Measurements from ENCODE around the gene ZFTA.
"Not testable (repeated sequence)": the region's sequence is repeated elsewhere in the genome, so short reads cannot be mapped to it uniquely, and the experiment has no call there.

Gene ZFTA

GRCh38 chr11:63768237-63769041 lies at the start of gene ZFTA:
Gene ZFTA (minus strand): TSS chr11:63768775. CDS start chr11:63768622, 153 bp downstream.
- FAIRE-seq (no peak), DNase-seq (ENCODE audit: insufficient read length, low spot score) (peak; percentile 80)

- DNase-seq (ENCODE audit: insufficient read length, low spot score) (no peak), FAIRE-seq (no peak)
Observed at GRCh38 chr11:63817758-63818498, 49.4 kb upstream of the ZFTA start.

DNA sequence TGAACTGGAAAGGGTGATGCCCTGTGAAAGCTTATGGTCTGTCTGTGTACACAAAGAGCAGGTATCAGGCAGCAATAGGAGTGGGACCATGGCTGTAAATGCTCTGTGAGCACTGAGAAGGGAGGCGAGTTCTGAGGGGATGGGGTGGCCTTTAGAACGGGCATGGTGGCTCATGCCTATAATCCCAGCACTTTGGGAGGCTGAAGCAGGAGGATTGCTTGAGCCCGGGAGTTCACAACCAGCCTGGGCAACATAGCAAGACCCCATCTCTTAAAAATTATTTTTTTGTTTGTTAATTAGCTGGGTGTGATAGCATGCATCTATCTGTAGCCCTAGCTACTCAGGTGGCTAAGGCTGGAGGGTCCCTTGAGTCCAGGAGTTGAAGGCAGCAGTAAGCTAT lies 48.2 kb upstream of the ZFTA start:
- no peak for DNase-seq (ENCODE audit: insufficient read length, low spot score)
- no peak for FAIRE-seq

GRCh38 chr11:63816166-63816565 lies 47.6 kb upstream of the ZFTA start:
- DNase-seq (ENCODE audit: insufficient read length, low spot score) (no peak), FAIRE-seq (no peak)

DNA sequence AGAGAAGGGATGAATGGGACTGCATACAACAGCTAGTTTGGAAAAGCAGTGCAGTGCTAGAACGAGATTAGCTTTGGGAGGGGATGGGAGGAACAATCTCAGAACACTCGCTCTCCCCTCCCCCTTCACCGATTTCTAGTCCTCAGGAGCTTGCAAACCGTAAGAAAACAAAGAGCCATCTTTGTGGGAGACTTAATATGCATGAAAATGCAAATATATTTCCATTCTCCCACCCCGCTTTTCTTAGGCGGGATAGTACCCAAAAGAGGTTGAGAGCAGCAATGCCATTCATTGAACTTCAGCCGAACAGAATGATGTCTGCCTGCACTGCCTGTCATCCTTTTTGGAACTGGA lies 45.8 kb upstream of the ZFTA start:
- DNase-seq (ENCODE audit: insufficient read length, low spot score) (no peak), FAIRE-seq (no peak)

GRCh38 chr11:63813563-63814382 lies 45.2 kb upstream of the ZFTA start:
- FAIRE-seq (no peak), DNase-seq (ENCODE audit: insufficient read length, low spot score) (peak; percentile 37)

- DNase-seq (ENCODE audit: insufficient read length, low spot score) (peak; percentile 83), FAIRE-seq (no peak)
Observed at GRCh38 chr11:63813035-63813562, 44.5 kb upstream of the ZFTA start, which contains the start of gene SPINDOC. Gene SPINDOC (plus strand): TSS chr11:63813456. CDS start chr11:63813687, 231 bp downstream.

- FAIRE-seq (no peak), DNase-seq (ENCODE audit: insufficient read length, low spot score) (no peak)
Observed at GRCh38 chr11:63811522-63811921, 42.9 kb upstream of the ZFTA start.

DNA sequence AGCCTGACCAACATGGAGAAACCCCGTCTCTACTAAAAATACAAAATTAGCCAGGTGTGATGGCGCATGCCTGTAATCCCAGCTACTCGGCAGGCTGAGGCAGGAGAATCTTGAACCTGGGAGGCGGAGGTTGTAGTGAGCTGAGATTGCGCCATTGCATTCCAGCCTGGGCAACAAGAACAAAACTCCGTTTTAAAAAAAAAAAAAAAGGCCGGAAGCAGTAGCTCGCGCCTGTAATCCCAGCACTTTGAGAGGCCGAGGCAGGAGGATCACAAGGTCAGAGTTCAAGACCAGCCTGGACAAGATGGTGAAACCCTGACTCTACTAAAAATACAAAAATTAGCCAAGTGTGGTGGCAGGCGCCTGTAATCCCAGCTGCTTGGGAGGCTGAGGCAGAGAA lies 41.8 kb upstream of the ZFTA start:
- FAIRE-seq; DNase-seq (ENCODE audit: insufficient read length, low spot score): not testable (repeated sequence)

GRCh38 chr11:63805844-63806415 lies 37.4 kb upstream of the ZFTA start:
- FAIRE-seq (no peak), DNase-seq (ENCODE audit: insufficient read length, low spot score) (peak; percentile 27)

GRCh38 chr11:63804259-63804658 lies 35.7 kb upstream of the ZFTA start:
- FAIRE-seq (no peak), DNase-seq (ENCODE audit: insufficient read length, low spot score) (no peak)

- DNase-seq (ENCODE audit: insufficient read length, low spot score) (peak; percentile 44), FAIRE-seq (peak; percentile 23)
Observed at GRCh38 chr11:63802637-63803414, 34.3 kb upstream of the ZFTA start.

- FAIRE-seq = no peak
- no peak for DNase-seq (ENCODE audit: insufficient read length, low spot score)
Observed at GRCh38 chr11:63800921-63801320, 32.3 kb upstream of the ZFTA start.

GRCh38 chr11:63795066-63795465 lies 26.5 kb upstream of the ZFTA start:
- DNase-seq (ENCODE audit: insufficient read length, low spot score) = no peak

DNA sequence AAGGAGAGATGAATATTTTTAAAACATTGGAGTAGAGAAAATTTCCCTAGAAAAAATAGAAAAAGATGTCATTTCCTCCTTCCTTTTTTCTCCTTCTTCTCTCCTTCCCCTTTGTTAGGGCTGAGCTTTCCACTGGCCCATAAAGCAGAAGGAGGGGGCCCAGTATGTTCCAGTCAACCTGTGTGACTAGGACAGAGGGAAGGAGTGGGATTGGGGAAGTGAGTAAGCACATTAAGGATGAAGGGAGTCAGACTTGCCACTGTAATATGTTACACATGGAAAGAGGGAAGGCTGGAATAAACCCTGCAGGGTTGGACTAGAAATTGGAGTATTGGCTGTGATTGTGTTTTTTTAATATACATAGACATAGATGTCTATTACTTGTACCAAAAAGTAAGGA lies 24.6 kb upstream of the ZFTA start:
- DNase-seq (ENCODE audit: insufficient read length, low spot score) (no peak), FAIRE-seq (no peak)

More at GRCh38 chr11:63795066-63795465, 26.5 kb upstream of the ZFTA start:
- FAIRE-seq = no peak

GRCh38 chr11:63791495-63792167 lies 23.1 kb upstream of the ZFTA start:
- DNase-seq (ENCODE audit: insufficient read length, low spot score) (no peak), FAIRE-seq (no peak)

- no peak for DNase-seq (ENCODE audit: insufficient read length, low spot score)
- no peak for FAIRE-seq
Observed at GRCh38 chr11:63785823-63786222, 17.2 kb upstream of the ZFTA start.

- no peak for FAIRE-seq
Observed at GRCh38 chr11:63783925-63784592, 15.5 kb upstream of the ZFTA start.

DNA sequence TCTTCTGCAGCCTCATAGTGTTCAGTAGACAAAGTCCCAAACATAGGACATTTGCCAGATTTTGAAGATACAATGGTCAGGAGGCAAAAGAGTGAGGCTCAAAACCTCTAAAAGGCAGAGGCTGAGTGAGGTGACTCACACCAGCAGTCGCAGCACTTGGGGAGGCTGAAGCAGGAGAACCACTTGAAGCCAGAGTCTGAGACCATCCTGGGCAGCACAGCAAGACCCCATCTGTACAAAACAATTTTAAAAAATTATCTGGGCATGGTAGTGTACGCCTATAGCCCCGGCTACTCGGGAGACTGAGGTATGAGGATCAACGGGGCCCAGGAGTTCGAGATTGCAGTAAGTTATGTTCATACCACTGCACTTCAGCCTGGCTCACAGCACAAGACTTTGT lies 14.2 kb upstream of the ZFTA start:
- FAIRE-seq = no peak

More at GRCh38 chr11:63783925-63784592, 15.5 kb upstream of the ZFTA start:
- DNase-seq (ENCODE audit: insufficient read length, low spot score) = no peak

More for the DNA sequence above, 14.2 kb upstream of the ZFTA start:
- no peak for DNase-seq (ENCODE audit: insufficient read length, low spot score)
